Measurements from ENCODE around the gene CFAP57. TPM values are rescaled to one million over a fixed set of nuclear protein-coding genes. Genes with fewer than 3 reads are reported as not detected.

The CFAP57 gene
- total and polyA plus RNA-seq, 2 of the 13 experiments (the other 11 are each of a cell fraction or from before 2014, with no cell fraction given), result 0.01 TPM; not detected in 1

GRCh38 chr1:43238991-43239469 lies 66.9 kb downstream of the CFAP57 start (continued):
- no peak for TF ChIP-seq ZBED4 (CRISPR knock-in tag; IDR thresholded peaks at IDR 0.05; ENCODE audit: borderline replicate concordance)
- no peak for TF ChIP-seq ZNF609 (CRISPR knock-in tag; IDR thresholded peaks at IDR 0.05; ENCODE audit: borderline replicate concordance)
- TF ChIP-seq ZBTB38 (CRISPR knock-in tag; IDR thresholded peaks at IDR 0.05), result no peak
- TF ChIP-seq, protein P1, sequence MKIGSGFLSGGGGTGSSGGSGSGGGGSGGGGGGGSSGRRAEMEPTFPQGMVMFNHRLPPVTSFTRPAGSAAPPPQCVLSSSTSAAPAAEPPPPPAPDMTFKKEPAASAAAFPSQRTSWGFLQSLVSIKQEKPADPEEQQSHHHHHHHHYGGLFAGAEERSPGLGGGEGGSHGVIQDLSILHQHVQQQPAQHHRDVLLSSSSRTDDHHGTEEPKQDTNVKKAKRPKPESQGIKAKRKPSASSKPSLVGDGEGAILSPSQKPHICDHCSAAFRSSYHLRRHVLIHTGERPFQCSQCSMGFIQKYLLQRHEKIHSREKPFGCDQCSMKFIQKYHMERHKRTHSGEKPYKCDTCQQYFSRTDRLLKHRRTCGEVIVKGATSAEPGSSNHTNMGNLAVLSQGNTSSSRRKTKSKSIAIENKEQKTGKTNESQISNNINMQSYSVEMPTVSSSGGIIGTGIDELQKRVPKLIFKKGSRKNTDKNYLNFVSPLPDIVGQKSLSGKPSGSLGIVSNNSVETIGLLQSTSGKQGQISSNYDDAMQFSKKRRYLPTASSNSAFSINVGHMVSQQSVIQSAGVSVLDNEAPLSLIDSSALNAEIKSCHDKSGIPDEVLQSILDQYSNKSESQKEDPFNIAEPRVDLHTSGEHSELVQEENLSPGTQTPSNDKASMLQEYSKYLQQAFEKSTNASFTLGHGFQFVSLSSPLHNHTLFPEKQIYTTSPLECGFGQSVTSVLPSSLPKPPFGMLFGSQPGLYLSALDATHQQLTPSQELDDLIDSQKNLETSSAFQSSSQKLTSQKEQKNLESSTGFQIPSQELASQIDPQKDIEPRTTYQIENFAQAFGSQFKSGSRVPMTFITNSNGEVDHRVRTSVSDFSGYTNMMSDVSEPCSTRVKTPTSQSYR (CRISPR knock-in tag; IDR thresholded peaks at IDR 0.05; ENCODE audit: borderline replicate concordance), result no peak
- TF ChIP-seq, protein P2, sequence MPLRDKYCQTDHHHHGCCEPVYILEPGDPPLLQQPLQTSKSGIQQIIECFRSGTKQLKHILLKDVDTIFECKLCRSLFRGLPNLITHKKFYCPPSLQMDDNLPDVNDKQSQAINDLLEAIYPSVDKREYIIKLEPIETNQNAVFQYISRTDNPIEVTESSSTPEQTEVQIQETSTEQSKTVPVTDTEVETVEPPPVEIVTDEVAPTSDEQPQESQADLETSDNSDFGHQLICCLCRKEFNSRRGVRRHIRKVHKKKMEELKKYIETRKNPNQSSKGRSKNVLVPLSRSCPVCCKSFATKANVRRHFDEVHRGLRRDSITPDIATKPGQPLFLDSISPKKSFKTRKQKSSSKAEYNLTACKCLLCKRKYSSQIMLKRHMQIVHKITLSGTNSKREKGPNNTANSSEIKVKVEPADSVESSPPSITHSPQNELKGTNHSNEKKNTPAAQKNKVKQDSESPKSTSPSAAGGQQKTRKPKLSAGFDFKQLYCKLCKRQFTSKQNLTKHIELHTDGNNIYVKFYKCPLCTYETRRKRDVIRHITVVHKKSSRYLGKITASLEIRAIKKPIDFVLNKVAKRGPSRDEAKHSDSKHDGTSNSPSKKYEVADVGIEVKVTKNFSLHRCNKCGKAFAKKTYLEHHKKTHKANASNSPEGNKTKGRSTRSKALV (CRISPR knock-in tag; IDR thresholded peaks at IDR 0.05), result no peak
- no peak for TF ChIP-seq ZNF496 (CRISPR knock-in tag; IDR thresholded peaks at IDR 0.05; ENCODE audit: insufficient replicate concordance)
- TF ChIP-seq ZNF7 (CRISPR knock-in tag; IDR thresholded peaks at IDR 0.05), result no peak
- TF ChIP-seq, protein P3, sequence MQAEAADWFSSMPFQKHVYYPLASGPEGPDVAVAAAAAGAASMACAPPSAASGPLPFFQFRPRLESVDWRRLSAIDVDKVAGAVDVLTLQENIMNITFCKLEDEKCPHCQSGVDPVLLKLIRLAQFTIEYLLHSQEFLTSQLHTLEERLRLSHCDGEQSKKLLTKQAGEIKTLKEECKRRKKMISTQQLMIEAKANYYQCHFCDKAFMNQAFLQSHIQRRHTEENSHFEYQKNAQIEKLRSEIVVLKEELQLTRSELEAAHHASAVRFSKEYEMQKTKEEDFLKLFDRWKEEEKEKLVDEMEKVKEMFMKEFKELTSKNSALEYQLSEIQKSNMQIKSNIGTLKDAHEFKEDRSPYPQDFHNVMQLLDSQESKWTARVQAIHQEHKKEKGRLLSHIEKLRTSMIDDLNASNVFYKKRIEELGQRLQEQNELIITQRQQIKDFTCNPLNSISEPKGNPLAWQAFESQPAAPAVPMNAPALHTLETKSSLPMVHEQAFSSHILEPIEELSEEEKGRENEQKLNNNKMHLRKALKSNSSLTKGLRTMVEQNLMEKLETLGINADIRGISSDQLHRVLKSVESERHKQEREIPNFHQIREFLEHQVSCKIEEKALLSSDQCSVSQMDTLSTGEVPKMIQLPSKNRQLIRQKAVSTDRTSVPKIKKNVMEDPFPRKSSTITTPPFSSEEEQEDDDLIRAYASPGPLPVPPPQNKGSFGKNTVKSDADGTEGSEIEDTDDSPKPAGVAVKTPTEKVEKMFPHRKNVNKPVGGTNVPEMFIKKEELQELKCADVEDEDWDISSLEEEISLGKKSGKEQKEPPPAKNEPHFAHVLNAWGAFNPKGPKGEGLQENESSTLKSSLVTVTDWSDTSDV (CRISPR knock-in tag; IDR thresholded peaks at IDR 0.05), result no peak
- TF ChIP-seq FOSL1 (CRISPR knock-in tag; IDR thresholded peaks at IDR 0.05; ENCODE audit: borderline replicate concordance), result no peak
- TF ChIP-seq ZNF747 (CRISPR knock-in tag; IDR thresholded peaks at IDR 0.05; ENCODE audit: borderline replicate concordance), result no peak
